ENCODE results near the gene INPP5A.
"Not testable (repeated sequence)": the region's sequence is repeated elsewhere in the genome, so short reads cannot be mapped to it uniquely, and the experiment has no call there.

Gene INPP5A

GRCh38 chr10:132698761-132699391 lies 161.3 kb downstream of the INPP5A start:
- no peak for DNase-seq

- no peak for DNase-seq
Observed at GRCh38 chr10:132699411-132700155, 162.0 kb downstream of the INPP5A start.

- DNase-seq = no peak
Observed at GRCh38 chr10:132700156-132701098, 162.8 kb downstream of the INPP5A start.

GRCh38 chr10:132701099-132701845 lies 163.7 kb downstream of the INPP5A start:
- no peak for DNase-seq

GRCh38 chr10:132701846-132702190 lies 164.2 kb downstream of the INPP5A start:
- no peak for DNase-seq

GRCh38 chr10:132702601-132703418 lies 165.2 kb downstream of the INPP5A start:
- no peak for DNase-seq

GRCh38 chr10:132703419-132704007 lies 165.9 kb downstream of the INPP5A start:
- no peak for DNase-seq

- no peak for DNase-seq
Observed at GRCh38 chr10:132704008-132704814, 166.6 kb downstream of the INPP5A start.

- not testable (repeated sequence) for DNase-seq
Observed at GRCh38 chr10:132704815-132705064, 167.2 kb downstream of the INPP5A start.

- DNase-seq = no peak
Observed at GRCh38 chr10:132705173-132705572, 167.6 kb downstream of the INPP5A start.

GRCh38 chr10:132705943-132706342 lies 168.4 kb downstream of the INPP5A start:
- DNase-seq = no peak

GRCh38 chr10:132706701-132707100 lies 169.1 kb downstream of the INPP5A start:
- no peak for DNase-seq

- DNase-seq = no peak
Observed at GRCh38 chr10:132707121-132707775, 169.7 kb downstream of the INPP5A start.

GRCh38 chr10:132707776-132708171 lies 170.2 kb downstream of the INPP5A start:
- DNase-seq = no peak

- no peak for DNase-seq
Observed at GRCh38 chr10:132708441-132708840, 170.9 kb downstream of the INPP5A start.

- DNase-seq = no peak
Observed at GRCh38 chr10:132708936-132709335, 171.3 kb downstream of the INPP5A start.

GRCh38 chr10:132709471-132709951 lies 171.9 kb downstream of the INPP5A start:
- no peak for DNase-seq

GRCh38 chr10:132710036-132710686 lies 172.6 kb downstream of the INPP5A start:
- DNase-seq = no peak

- no peak for DNase-seq
Observed at GRCh38 chr10:132710746-132711612, 173.4 kb downstream of the INPP5A start.

Data from NCI-H2107 (cell line).